GM19193 (cell line): Measurements from ENCODE around the gene TUBB4B.

Experiments used
- POLR2A ChIP-seq: IDR thresholded peaks from 4 replicates; pipeline ENCODE4 v1.6.1; 2011; ENCODE audit not compliant: insufficient read depth, insufficient read length; ENCODE audit errors: extremely low read depth

TUBB4B gene

GRCh38 chr9:137227853-137228505, 13.1 kb upstream of the TUBB4B start:
- TF ChIP-seq POLR2A, result no peak

- TF ChIP-seq POLR2A, result no peak
These were observed 12.6 kb upstream of the TUBB4B start for GRCh38 chr9:137228506-137228967.

- no peak for TF ChIP-seq POLR2A
These were observed 11.9 kb upstream of the TUBB4B start for GRCh38 chr9:137228968-137229896.

- no peak for TF ChIP-seq POLR2A
These were observed 11.0 kb upstream of the TUBB4B start for GRCh38 chr9:137229903-137230704.

GRCh38 chr9:137230705-137231371, 10.2 kb upstream of the TUBB4B start, which contains the start of gene SLC34A3:
SLC34A3 (plus strand) TSS chr9:137230901; CDS start chr9:137231703, 802 bp downstream.
- no peak for TF ChIP-seq POLR2A

- TF ChIP-seq POLR2A, result no peak
These were observed 9.6 kb upstream of the TUBB4B start for GRCh38 chr9:137231372-137232039.

GRCh38 chr9:137232101-137232500, 9.0 kb upstream of the TUBB4B start:
- no peak for TF ChIP-seq POLR2A

- TF ChIP-seq POLR2A, result no peak
These were observed 8.6 kb upstream of the TUBB4B start for GRCh38 chr9:137232510-137232909.

- TF ChIP-seq POLR2A, result no peak
These were observed 7.7 kb upstream of the TUBB4B start for GRCh38 chr9:137233143-137233980.

GRCh38 chr9:137234055-137234697, 6.9 kb upstream of the TUBB4B start:
- TF ChIP-seq POLR2A, result no peak

- TF ChIP-seq POLR2A, result no peak
These were observed 6.2 kb upstream of the TUBB4B start for GRCh38 chr9:137234758-137235423.
